HepG2 (cell line): ENCODE measurements around the gene STK17A. TPM values are rescaled to one million over a fixed set of nuclear protein-coding genes. Genes with fewer than 3 reads are reported as not detected.

Source experiments
- HCFC1 ChIP-seq: fragments of 150-350 bp; IDR thresholded peaks from 2 replicates; pipeline ENCODE4 v1.6.1; 2014; ENCODE audit warnings: low read depth, low read length
- HNF1B ChIP-seq: sonication (generic); formaldehyde crosslinking; IDR thresholded peaks from 2 replicates; pipeline ENCODE4 v1.5.1; 2020; ENCODE audit warnings: mild to moderate bottlenecking, moderate library complexity, missing genetic modification reagents
- KAT8 ChIP-seq: IDR thresholded peaks from 2 replicates; pipeline ENCODE4 v1.6.1; 2016; ENCODE audit warnings: missing genetic modification reagents, missing compliant biosample characterization
- MAX ChIP-seq: IDR thresholded peaks from 2 replicates; pipeline ENCODE4 v1.6.1; 2012; ENCODE audit warnings: inconsistent platforms
- MIER2 ChIP-seq: IDR thresholded peaks from 2 replicates; pipeline ENCODE4 v1.6.1; 2016; ENCODE audit warnings: missing biosample characterization, missing genetic modification reagents
- PRDM15 ChIP-seq: sonication (generic); formaldehyde crosslinking; IDR thresholded peaks from 2 replicates; pipeline ENCODE4 v1.4.0; 2020; ENCODE audit warnings: missing genetic modification reagents
- RBM22 ChIP-seq: fragments of 200-400 bp; formaldehyde crosslinking; optimal IDR thresholded peaks from 2 replicates; pipeline ENCODE3; 2017; ENCODE audit warnings: mild to moderate bottlenecking, low read length, moderate library complexity
- RERE ChIP-seq: IDR thresholded peaks from 2 replicates; pipeline ENCODE4 v1.6.1; 2016; ENCODE audit warnings: low read depth, missing genetic modification reagents, missing compliant biosample characterization
- RFXAP ChIP-seq: sonication (generic); formaldehyde crosslinking; IDR thresholded peaks from 2 replicates; pipeline ENCODE4 v1.4.0; 2020; ENCODE audit warnings: missing genetic modification reagents, borderline replicate concordance
- SIX1 ChIP-seq: sonication (generic); formaldehyde crosslinking; IDR thresholded peaks from 2 replicates; pipeline ENCODE4 v1.4.0; 2020; ENCODE audit warnings: missing genetic modification reagents, borderline replicate concordance
- SMAD3 ChIP-seq: sonication (generic); formaldehyde crosslinking; IDR thresholded peaks from 2 replicates; pipeline ENCODE4 v1.4.0; 2020; ENCODE audit warnings: missing genetic modification reagents
- ZBTB10 ChIP-seq: sonication (generic); formaldehyde crosslinking; IDR thresholded peaks from 2 replicates; pipeline ENCODE4 v1.4.0; 2020; ENCODE audit warnings: missing genetic modification reagents, borderline replicate concordance
- ZNF124 ChIP-seq: sonication (generic); formaldehyde crosslinking; IDR thresholded peaks from 2 replicates; pipeline ENCODE4 v1.4.0; 2020; ENCODE audit warnings: missing genetic modification reagents
- ZNF614 ChIP-seq: IDR thresholded peaks from 2 replicates; pipeline ENCODE4 v1.6.1; 2018; ENCODE audit warnings: missing biosample characterization, missing genetic modification reagents, inconsistent platforms, borderline replicate concordance
- ZSCAN29 ChIP-seq: sonication (generic); formaldehyde crosslinking; conservative IDR thresholded peaks from 2 replicates; pipeline ENCODE4 v1.4.0; 2020; ENCODE audit warnings: mild to moderate bottlenecking, missing genetic modification reagents
- polyA plus RNA-seq, 8 experiments: library from polyadenylated mRNA; depleted of rRNA in 3 of 8; stranded (reverse) in 7 of 8; unstranded in 1 of 8; fragments of >200 nt; fragmentation: Illumina TruSeq in 4 of 8; extraction: Trizol in 4 of 8; gene quantifications; 2 replicates each; pipeline versions ENCODE4 v1.2.1 to v1.2.3, GENCODE V29; 2011 to 2016; ENCODE audit warnings: low read depth in 4 of 8, missing spikeins in 1 of 8, mixed read lengths in 1 of 8; ENCODE audit not compliant: insufficient read depth in 1 of 8
- total RNA-seq, 5 experiments: library from RNA; depleted of rRNA; stranded (reverse); fragments of >200 nt; fragmentation: Illumina TruSeq; extraction: Trizol; gene quantifications; 2 replicates each; pipeline ENCODE4 v1.2.3, GENCODE V29; 2016; ENCODE audit warnings: low read depth in 1 of 5

The STK17A gene
- total and polyA plus RNA-seq, 2 of the 13 experiments (the other 11 are each of a cell fraction or from before 2014, with no cell fraction given): 18.6 to 24.3 TPM

- TF ChIP-seq ZBTB10 (CRISPR knock-in tag) (no peak), ZNF124 (CRISPR knock-in tag) (0 out of 2 replicates have a peak, but pooled peaks have one; percentile 72), HNF1B (peak; percentile 90), SIX1 (CRISPR knock-in tag) (peak; percentile 53; the same call in 1 of the 2 replicates), SMAD3 (peak; percentile 26; the same call in 1 of the 2 replicates), MIER2 (CRISPR knock-in tag) (no peak), PRDM15 (CRISPR knock-in tag) (peak; percentile 85; the same call in 1 of the 2 replicates), RBM22 (peak; percentile 56), ZSCAN29 (peak; percentile 59; the same call in 1 of the 2 replicates), ZNF614 (CRISPR knock-in tag) (peak; percentile 85; the same call in 1 of the 2 replicates), MAX (peak; percentile 25; the same call in 1 of the 2 replicates), RFXAP (CRISPR knock-in tag) (peak; percentile 65; the same call in 1 of the 2 replicates), KAT8 (CRISPR knock-in tag) (peak; percentile 85), HCFC1 (no peak), RERE (CRISPR knock-in tag) (peak; percentile 75; the same call in 1 of the 2 replicates)
Observed at GRCh38 chr7:43639858-43640491, 57.1 kb downstream of the STK17A start (continued).
